ENCODE measurements around the gene ACTN1. TPM values are rescaled to one million over a fixed set of nuclear protein-coding genes. Genes with fewer than 3 reads are reported as not detected.

ACTN1 gene
- total RNA-seq, 1 donor from 2014 or later = 70.7 TPM

DNA sequence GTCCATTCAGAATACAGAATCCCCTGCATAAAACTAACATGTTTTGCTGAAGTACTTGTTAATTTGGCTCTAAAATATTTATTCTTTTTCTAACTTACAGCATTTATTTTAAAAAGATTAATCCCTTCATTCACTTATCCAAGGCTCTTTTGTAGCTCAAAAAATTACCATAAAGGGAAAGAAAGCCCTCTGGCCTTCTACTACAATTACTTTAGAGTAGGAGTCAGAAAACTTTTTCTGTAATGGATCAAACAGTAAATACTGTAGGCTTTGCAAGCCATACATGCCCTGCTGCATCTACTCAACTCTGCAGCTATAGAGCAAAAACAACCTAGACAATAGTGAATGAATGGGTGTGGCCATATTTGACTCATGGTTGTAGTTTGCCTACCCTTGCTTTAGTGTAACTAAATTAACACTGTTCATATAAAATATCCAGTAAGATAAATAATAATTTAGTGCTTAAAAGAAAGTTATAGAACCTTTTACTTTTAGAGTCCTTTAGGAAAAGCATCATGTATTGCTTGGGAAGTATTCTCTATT lies 112.0 kb downstream of the ACTN1 start:
- no peak overlapping the region for H3K4me3 ChIP-seq
- Mint-ChIP-seq H3K4me3 (no peak overlapping the region), H3K27me3 (ENCODE audit: insufficient read depth, low read depth) (peaks cover 4% of the 10 kb centered on the region), H3K36me3 (peaks cover 7% of the 10 kb centered on the region), H3K9me3 (peaks cover 7% of the 10 kb centered on the region), H3K4me1 (peaks cover 3% of the 10 kb centered on the region), H3K27ac (no peak overlapping the region)
- no peaks in the 10 kb centered on the region for H3K36me3 ChIP-seq
- no peaks in the 10 kb centered on the region for H3K27me3 ChIP-seq
- no peak overlapping the region for H3K4me2 ChIP-seq
- DNase-seq (ENCODE audit: low spot score) = no peak
- H3K79me2 ChIP-seq (ENCODE audit: low read depth) = no peaks in the 10 kb centered on the region
- H3K9me3 ChIP-seq (ENCODE audit: low read depth) = no peaks in the 10 kb centered on the region
- no peak overlapping the region for H3K9ac ChIP-seq
- peaks cover 4% of the 10 kb centered on the region for H3F3A ChIP-seq (ENCODE audit: low read depth)
- no peaks in the 10 kb centered on the region for H4K20me1 ChIP-seq (ENCODE audit: low read depth)
- no peak overlapping the region for H3K27ac ChIP-seq
- H2AFZ ChIP-seq (replicated peaks) = no peak overlapping the region
- no peaks in the 10 kb centered on the region for H3K4me1 ChIP-seq
- TF ChIP-seq EZH2 (IDR thresholded peaks at IDR 0.05) = no peak
- TF ChIP-seq, protein P1, sequence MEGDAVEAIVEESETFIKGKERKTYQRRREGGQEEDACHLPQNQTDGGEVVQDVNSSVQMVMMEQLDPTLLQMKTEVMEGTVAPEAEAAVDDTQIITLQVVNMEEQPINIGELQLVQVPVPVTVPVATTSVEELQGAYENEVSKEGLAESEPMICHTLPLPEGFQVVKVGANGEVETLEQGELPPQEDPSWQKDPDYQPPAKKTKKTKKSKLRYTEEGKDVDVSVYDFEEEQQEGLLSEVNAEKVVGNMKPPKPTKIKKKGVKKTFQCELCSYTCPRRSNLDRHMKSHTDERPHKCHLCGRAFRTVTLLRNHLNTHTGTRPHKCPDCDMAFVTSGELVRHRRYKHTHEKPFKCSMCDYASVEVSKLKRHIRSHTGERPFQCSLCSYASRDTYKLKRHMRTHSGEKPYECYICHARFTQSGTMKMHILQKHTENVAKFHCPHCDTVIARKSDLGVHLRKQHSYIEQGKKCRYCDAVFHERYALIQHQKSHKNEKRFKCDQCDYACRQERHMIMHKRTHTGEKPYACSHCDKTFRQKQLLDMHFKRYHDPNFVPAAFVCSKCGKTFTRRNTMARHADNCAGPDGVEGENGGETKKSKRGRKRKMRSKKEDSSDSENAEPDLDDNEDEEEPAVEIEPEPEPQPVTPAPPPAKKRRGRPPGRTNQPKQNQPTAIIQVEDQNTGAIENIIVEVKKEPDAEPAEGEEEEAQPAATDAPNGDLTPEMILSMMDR (IDR thresholded peaks at IDR 0.05) = no peak
- no peak for TF ChIP-seq EZH2phosphoT487 (IDR thresholded peaks at IDR 0.05)

DNA sequence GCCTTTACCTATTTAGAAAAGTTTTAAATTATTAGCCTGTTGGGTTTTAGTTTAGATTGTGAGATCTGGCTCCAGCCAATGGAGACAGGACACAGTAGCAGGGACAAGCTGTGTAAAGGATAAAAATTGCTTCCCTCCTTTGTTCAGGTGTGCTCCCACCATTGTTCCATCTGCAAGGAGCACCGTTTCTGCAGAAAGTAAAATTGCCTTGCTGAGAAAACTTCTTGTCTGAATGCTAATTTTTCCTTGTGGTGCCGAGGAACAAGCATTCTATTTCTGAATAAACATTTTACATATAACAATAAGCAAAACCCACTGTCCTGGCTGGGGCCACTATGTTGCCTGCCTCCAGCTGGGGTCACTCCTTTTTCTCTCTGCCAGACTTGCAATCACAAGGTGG lies 113.6 kb downstream of the ACTN1 start:
- peaks cover 4% of the 10 kb centered on the region for H3K27me3 Mint-ChIP-seq (ENCODE audit: insufficient read depth, low read depth)
- no peaks in the 10 kb centered on the region for H3K79me2 ChIP-seq (ENCODE audit: low read depth)
- H3K4me3 Mint-ChIP-seq = no peak overlapping the region
- peaks cover 3% of the 10 kb centered on the region for H3K4me1 Mint-ChIP-seq
- no peak overlapping the region for H2AFZ ChIP-seq (replicated peaks)
- H3K36me3 ChIP-seq = no peaks in the 10 kb centered on the region
- no peak overlapping the region for H3K4me2 ChIP-seq
- no peaks in the 10 kb centered on the region for H3K4me1 ChIP-seq
- no peaks in the 10 kb centered on the region for H3K27me3 ChIP-seq
- H3K27ac ChIP-seq = no peak overlapping the region
- DNase-seq (ENCODE audit: low spot score) = no peak
- H3K27ac Mint-ChIP-seq = no peak overlapping the region
- TF ChIP-seq EZH2 (IDR thresholded peaks at IDR 0.05) = no peak
- TF ChIP-seq EZH2phosphoT487 (IDR thresholded peaks at IDR 0.05) = no peak
- TF ChIP-seq, protein P1 (IDR thresholded peaks at IDR 0.05) = no peak
- peaks cover 7% of the 10 kb centered on the region for H3K9me3 Mint-ChIP-seq
- H4K20me1 ChIP-seq (ENCODE audit: low read depth) = no peaks in the 10 kb centered on the region
- H3K36me3 Mint-ChIP-seq = no peaks in the 10 kb centered on the region
- H3K4me3 ChIP-seq = no peak overlapping the region
- no peak overlapping the region for H3K9ac ChIP-seq
- H3K9me3 ChIP-seq (ENCODE audit: low read depth) = no peaks in the 10 kb centered on the region
- H3F3A ChIP-seq (ENCODE audit: low read depth) = peaks cover 4% of the 10 kb centered on the region

DNA sequence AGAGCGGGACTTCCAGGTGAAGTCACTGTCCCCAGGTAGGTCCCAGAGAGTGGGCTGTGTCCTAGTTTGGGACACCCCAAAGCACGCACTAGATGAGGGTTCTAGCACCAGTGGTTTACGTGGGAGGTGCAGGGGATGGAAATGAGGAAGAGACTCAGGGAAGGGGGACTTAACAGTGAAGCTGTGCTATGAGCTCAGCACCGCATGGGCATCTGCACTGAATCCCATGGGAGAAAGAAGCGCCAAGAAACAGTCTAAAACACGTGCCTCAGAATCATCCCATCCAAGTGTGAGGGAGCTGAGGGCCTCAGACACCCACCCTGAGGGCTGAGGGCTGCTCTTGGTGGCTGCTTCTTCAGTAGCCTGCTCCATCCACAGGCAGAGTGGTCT lies 114.7 kb downstream of the ACTN1 start:
- no peaks in the 10 kb centered on the region for H3K36me3 Mint-ChIP-seq
- peaks cover 7% of the 10 kb centered on the region for H3K9me3 Mint-ChIP-seq
- Histone ChIP-seq H3K9ac (no peak overlapping the region), H3K4me1 (no peaks in the 10 kb centered on the region), H3K4me2 (no peak overlapping the region), H3K27ac (no peak overlapping the region), H4K20me1 (ENCODE audit: low read depth) (no peaks in the 10 kb centered on the region), H3K9me3 (ENCODE audit: low read depth) (no peaks in the 10 kb centered on the region), H3K36me3 (no peaks in the 10 kb centered on the region), H3F3A (ENCODE audit: low read depth) (peaks cover 4% of the 10 kb centered on the region), H3K27me3 (no peaks in the 10 kb centered on the region), H3K4me3 (no peak overlapping the region), H2AFZ (replicated peaks) (no peak overlapping the region), H3K79me2 (ENCODE audit: low read depth) (no peaks in the 10 kb centered on the region)
- TF ChIP-seq EZH2phosphoT487 (IDR thresholded peaks at IDR 0.05) (no peak), EZH2 (IDR thresholded peaks at IDR 0.05) (no peak)
- TF ChIP-seq, protein P1 (IDR thresholded peaks at IDR 0.05) = no peak
- no peak for DNase-seq (ENCODE audit: low spot score)
- H3K27ac Mint-ChIP-seq = no peak overlapping the region
- peaks cover 4% of the 10 kb centered on the region for H3K27me3 Mint-ChIP-seq (ENCODE audit: insufficient read depth, low read depth)
- H3K4me1 Mint-ChIP-seq = peaks cover 3% of the 10 kb centered on the region
- no peak overlapping the region for H3K4me3 Mint-ChIP-seq
